Stimulated activated effector memory CD8-positive, alpha-beta T cell treated with anti-CD3 and anti-CD28 coated beads, Interleukin-12 subunit alpha, Interleukin-12 subunit beta, amount 100 ng/mL, for 72 hours (primary cell): ENCODE data around the gene MIDN.
A peak's percentile ranks its signal among the peaks of the same experiment; 100 is the strongest.

Source experiments
- ATAC-seq: fragments of 150-1000 bp; cut with Tn5 transposase; 2 replicates; pipeline ENCODE4 v1.10.0; 2021
- DNase-seq, 2 donors: peaks; one replicate each; pipeline ENCODE4 v3.0.0; 2021 to 2022; ENCODE audit warnings: low spot score in 2 of 2
- H3K27ac Mint-ChIP-seq: one replicate; pipeline ENCODE4 v1.8.0; 2022; ENCODE audit warnings: mild to moderate bottlenecking, mixed read lengths
- H3K36me3 Mint-ChIP-seq: one replicate; pipeline ENCODE4 v1.8.0; 2022; ENCODE audit warnings: mild to moderate bottlenecking, mixed read lengths
- H3K4me1 Mint-ChIP-seq: one replicate; pipeline ENCODE4 v1.8.0; 2022; ENCODE audit warnings: mixed read lengths
- H3K4me3 Mint-ChIP-seq: one replicate; pipeline ENCODE4 v1.8.0; 2022; ENCODE audit warnings: mild to moderate bottlenecking, mixed read lengths
- H3K9me3 Mint-ChIP-seq: one replicate; pipeline ENCODE4 v1.8.0; 2022; ENCODE audit warnings: mixed read lengths

Gene MIDN

DNA sequence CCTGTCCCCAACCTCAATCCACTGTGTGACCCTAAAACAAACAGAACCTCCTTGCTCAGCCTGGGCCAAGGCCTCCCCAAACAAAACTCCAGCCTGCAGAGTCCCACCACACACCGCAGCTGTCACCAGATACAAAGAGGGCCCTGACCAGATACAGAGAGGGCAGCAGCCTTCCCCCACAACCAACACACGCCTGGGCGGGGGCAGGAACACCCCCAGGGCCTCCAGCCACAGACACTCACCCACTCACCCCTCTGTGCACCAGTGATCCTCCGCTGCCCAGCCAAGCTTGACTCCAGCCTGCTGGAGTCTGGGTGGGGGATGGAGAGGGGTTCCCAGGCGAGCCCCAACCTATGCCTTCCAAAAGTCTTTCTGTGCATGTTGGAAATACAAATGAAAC lies 14.8 kb downstream of the MIDN start:
- DNase-seq = no peak
- Mint-ChIP-seq H3K4me1 (peaks cover 61% of the 10 kb centered on the region), H3K9me3 (no peaks in the 10 kb centered on the region), H3K4me3 (peak overlapping the region; percentile 98), H3K36me3 (peaks cover 56% of the 10 kb centered on the region), H3K27ac (peak overlapping the region; percentile 97)
- ATAC-seq = no peak

DNA sequence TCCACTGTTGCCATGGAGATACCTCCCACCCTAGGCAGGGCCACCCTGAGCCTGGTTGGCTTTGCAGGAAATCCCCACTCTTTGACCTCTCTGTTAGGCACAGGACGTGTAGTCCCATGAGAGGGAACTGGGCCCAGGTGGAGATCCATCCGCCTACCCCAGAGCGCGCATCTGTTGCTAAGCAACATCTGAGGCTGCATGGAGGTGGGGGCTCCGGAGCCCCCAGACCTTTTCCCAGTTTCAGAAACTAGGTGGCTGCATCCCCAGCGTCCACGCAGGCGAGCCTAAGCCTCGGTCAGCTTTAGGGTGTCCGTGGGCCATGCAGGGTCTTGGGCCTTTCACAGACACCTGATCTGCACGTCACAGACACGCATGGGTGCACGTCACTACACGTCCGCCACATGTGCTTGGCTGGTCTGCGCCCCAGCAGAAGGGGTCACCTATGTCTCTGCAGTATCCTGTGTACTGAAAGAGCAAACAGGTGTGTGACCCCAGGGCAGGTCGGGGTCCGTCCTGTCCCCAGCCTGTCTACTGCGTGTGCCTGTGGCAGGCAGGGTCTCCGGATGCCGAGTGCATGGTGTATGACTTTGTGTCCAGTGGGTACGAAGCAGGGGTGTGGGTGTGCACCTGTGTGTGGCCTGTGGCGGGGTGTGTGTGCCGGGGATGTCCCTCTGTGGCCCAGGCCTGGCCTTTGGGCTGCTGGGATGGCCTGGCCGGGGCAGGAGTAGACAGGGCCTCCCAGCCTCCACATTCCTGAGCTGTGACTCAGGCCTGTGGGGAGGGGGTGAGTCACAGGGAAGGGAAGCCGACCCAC lies 16.6 kb downstream of the MIDN start:
- ATAC-seq (no peak), DNase-seq (no peak)
- Mint-ChIP-seq H3K27ac (peak overlapping the region; percentile 61), H3K4me1 (peaks cover 65% of the 10 kb centered on the region), H3K9me3 (no peaks in the 10 kb centered on the region), H3K36me3 (peaks cover 56% of the 10 kb centered on the region), H3K4me3 (peak overlapping the region; percentile 89)

DNA sequence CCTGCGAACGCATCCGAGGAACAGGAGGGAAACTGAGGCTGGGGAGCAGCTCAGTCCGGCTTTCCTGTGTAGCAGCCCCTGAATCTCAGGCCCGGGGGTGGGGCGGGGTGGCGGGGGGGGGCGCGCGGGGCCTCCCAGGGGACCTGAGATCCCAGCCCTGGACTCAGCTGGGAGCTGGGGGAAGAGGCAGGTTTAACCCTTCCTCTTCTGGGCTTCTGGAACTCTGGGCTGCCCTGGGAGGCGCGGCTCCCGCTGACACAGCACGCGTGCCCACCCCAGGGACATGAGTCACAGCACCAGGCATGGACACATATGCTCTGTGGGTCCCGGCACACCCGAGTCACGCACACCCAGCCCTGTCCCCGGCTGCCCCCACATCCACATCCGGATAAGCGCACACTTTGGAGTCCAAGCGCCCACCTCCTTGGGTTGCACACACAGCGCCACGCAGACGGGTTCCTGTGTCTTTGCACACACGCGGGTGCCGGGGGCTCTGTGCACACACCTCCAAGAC lies 17.3 kb downstream of the MIDN start:
- peak; percentile 48 for ATAC-seq
- H3K4me1 Mint-ChIP-seq = peaks cover 71% of the 10 kb centered on the region
- H3K36me3 Mint-ChIP-seq = peaks cover 60% of the 10 kb centered on the region
- H3K27ac Mint-ChIP-seq = peak overlapping the region; percentile 61
- H3K4me3 Mint-ChIP-seq = peak overlapping the region; percentile 89
- H3K9me3 Mint-ChIP-seq = no peaks in the 10 kb centered on the region
- DNase-seq = peak in 1 of 2 donors; percentile 46

DNA sequence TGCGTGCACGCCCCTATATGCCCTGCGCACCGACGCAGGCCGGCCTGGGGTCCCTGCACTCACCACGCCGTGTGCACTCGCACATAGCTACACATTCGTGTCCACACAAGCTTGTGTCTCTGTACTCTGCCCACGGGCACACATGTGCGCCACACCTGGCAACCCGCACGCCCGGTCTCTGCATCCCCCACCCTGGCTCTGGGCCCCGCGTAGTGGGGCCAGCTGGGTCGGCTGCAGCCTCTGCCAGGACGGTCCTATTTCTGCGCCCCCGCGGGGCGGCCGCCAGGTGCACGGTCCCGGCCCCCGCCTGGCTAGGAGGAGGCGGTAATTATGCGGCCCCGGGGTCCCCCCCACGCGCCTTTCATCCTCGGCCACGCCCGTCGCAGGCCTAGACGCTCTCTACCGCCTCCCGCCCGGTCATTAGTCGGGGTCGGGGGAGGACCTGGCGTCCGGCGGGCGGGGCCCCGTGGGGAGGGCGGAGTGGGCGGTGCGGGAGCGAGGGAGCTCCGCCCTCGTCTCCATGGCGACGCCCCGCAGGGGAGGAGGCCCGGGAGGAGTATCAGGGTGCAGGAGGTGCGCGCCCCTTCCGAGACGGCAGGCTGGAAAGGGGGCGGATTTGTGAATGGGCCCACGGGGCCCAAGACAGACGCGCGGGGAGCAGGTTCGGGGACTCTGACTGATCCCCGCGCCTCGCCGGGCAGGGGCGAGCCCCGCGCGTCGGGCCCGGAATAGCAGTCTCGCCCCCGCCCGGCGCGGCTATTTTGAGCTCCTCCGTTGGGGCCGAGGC lies 17.9 kb downstream of the MIDN start:
- DNase-seq (peak; percentile 96), ATAC-seq (peak; percentile 64)
- Mint-ChIP-seq H3K27ac (peak overlapping the region; percentile 61), H3K4me3 (peak overlapping the region; percentile 89), H3K4me1 (peaks cover 74% of the 10 kb centered on the region), H3K36me3 (peaks cover 65% of the 10 kb centered on the region), H3K9me3 (no peaks in the 10 kb centered on the region)

DNA sequence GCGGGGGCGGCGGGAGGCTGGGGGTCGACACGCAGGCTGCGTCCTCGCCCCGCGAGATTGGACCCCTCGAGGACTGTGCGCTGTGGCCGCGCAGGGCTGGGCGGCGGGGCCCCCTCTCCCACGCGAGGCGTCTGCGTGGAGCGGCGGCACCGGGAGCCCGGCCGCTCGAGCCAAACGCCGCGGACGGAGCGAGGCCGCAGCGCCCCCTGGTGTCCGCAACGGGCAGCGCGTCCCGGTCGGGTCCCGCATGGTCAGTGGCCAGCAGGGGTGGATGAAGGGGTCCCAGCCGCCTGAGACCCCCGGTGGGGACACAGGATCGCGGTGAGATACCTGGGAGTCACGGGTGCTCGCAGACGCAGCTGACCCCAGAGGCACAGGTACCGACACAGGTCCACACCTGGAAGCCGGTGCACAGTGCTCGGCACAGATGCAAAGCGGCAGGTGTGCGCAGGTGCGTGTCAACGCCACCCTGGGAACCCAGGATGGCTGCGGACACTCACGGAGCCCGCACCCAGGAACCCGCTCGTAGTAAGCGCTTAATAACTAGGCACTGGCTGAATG lies 18.6 kb downstream of the MIDN start:
- peaks cover 65% of the 10 kb centered on the region for H3K36me3 Mint-ChIP-seq
- DNase-seq (peak; percentile 91 to 96), ATAC-seq (peak; percentile 6)
- peak overlapping the region; percentile 61 for H3K27ac Mint-ChIP-seq
- H3K4me1 Mint-ChIP-seq = peaks cover 74% of the 10 kb centered on the region
- H3K9me3 Mint-ChIP-seq = no peaks in the 10 kb centered on the region
- peak overlapping the region; percentile 89 for H3K4me3 Mint-ChIP-seq

DNA sequence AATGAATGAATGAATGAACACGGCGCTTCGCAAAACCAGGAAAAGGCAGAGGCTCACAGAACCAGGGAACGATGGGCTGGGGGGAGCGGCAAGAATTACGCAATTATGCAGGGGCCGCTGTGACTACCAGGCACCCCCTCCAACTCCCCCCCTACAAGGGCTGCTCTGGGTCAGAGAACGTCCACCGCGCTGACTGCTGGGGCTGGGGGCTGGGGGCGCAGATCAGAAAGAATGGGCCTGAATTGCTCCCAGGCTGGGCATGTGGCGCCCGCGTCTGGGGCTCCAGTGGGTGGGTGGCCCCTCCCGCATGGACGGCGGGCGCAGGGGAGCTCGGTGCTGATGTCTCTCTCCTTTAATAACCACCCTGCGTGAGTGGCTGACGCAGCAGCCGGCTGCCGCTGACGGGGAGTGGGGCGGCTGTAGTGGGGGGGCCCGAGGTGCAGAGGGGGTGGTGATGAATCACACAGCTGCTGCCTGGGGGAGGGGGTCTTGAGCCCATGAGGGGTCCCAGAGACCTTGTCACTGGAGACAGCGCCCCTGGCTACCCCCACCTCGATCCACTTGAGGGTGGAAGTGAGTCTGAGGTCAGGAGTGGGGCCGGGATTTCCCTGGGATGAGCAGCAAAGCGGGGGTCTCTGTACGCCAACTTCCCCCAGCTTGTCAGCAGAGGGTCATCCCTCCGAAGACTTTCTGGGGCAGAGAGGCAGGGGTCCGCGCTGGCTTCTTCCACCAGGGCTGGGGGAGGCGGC lies 19.3 kb downstream of the MIDN start:
- H3K36me3 Mint-ChIP-seq = peaks cover 70% of the 10 kb centered on the region
- DNase-seq (no peak), ATAC-seq (no peak)
- peaks cover 77% of the 10 kb centered on the region for H3K4me1 Mint-ChIP-seq
- no peaks in the 10 kb centered on the region for H3K9me3 Mint-ChIP-seq
- H3K4me3 Mint-ChIP-seq = peak overlapping the region; percentile 89
- H3K27ac Mint-ChIP-seq = peak overlapping the region; percentile 96

DNA sequence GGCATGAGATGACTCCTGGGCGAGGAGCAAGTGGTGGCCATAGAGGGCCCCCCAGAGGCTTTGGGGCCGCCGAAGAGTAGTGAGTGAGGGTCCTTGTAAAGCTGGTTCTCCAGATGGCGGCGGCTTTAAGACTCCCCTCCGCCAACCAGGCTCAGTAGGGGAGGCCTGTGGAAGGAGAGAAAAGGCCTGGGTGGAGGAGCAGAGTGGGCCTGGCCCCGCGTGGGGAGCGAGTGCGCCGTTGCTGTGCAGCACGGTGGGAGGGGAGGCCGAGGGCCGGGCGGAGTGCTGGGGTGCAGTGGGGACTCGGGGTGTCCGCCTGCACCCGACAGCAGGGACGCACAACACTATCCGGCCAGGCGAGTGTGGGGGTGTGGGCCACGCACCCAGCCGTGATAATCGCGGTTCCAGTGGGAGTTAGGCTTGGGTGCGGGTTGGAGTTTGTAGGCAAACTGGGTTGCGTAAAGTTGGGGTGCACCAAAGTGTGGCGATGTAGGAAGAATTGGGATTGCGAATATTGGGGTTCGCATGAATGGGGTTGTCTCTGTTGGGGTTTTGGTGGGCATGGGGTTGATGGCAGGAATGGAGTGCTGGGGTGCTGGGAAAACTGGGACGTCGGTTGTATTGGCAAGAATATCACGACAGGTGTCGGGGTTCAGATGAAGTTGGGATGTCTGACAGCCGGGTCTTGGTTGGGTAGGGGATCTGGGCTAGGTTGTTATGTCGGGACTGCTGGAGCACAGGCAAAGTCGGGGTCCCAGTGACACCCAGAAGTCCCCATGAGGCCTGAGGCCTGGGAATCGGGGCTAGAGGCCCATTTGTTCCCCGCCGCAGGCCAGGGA lies 20.1 kb downstream of the MIDN start:
- peaks cover 78% of the 10 kb centered on the region for H3K36me3 Mint-ChIP-seq
- peaks cover 77% of the 10 kb centered on the region for H3K4me1 Mint-ChIP-seq
- ATAC-seq = no peak
- peak overlapping the region; percentile 96 for H3K27ac Mint-ChIP-seq
- peak overlapping the region; percentile 89 for H3K4me3 Mint-ChIP-seq
- no peak for DNase-seq
- no peaks in the 10 kb centered on the region for H3K9me3 Mint-ChIP-seq

DNA sequence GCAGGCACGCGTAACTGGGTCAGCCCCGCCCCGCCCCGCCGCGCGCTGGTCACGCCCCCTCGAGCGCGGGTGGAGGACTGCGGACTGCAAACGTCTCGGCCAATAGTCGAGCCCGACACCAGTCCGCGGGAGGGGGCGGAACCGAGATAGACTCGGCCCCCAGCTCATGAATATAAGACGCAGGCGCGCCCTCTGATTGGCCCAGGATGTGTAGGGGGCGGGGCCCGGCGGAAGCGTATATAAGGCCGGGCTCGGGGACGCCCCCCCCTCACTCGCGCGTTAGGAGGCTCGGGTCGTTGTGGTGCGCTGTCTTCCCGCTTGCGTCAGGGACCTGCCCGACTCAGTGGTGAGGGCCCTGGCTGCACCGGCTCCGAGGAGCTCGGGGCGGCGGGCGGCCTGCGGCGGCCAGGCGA lies 20.7 kb downstream of the MIDN start, which contains the start of gene CIRBP:
Gene CIRBP, plus strand, starts transcription at position 268 of the 413 bp plus-strand sequence. CDS start 1,602 bp downstream, outside the sequence.
- Mint-ChIP-seq H3K4me3 (peak within 1 kb of the TSS; percentile 89), H3K27ac (peak within 1 kb of the TSS; percentile 96), H3K36me3 (peaks cover 83% of the 10 kb centered on the region), H3K9me3 (no peaks in the 10 kb centered on the region), H3K4me1 (peaks cover 82% of the 10 kb centered on the region)
- ATAC-seq (peak; percentile 80), DNase-seq (peak; percentile 98 to 99)

DNA sequence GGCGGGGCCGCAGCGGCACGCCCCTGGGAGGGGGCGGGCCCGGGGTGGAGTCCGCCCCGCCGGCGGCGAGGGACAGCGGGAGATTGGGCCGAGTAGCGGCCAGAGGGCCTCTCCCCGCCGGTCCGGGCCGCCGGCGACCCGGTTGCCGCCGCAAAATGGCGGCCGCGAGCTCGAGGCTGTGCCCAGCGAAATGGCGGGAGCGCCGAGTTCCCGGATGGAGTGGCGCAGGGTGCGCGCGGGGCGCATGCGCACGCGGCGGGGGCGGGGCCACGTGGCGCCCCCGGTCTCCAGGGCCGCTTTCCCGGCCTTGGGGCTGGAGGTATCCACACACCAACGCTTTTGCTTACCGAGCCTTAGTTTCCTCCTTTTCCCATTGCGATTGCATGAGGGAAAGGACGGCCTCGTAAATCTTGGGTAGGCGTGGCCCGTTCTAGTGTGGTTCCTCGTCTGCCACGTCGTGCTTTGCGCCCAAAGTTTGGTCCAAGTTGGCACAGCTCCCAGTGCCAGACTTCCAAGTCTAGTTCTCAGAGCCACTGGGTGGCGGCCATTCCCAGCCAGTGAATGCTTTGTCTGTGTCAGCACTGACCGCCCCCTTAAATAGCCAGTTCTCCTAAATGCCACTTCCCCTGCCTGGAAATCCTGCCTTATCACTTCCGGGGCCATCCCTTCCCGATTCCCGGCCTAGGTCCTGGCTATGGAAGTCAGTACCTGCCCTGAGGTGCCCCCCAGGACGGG lies 21.3 kb downstream of the MIDN start:
- Mint-ChIP-seq H3K36me3 (peaks cover 83% of the 10 kb centered on the region), H3K27ac (peak overlapping the region; percentile 96), H3K4me1 (peaks cover 81% of the 10 kb centered on the region), H3K9me3 (no peaks in the 10 kb centered on the region), H3K4me3 (peak overlapping the region; percentile 89)
- ATAC-seq (peak; percentile 52), DNase-seq (peak; percentile 81 to 93)

DNA sequence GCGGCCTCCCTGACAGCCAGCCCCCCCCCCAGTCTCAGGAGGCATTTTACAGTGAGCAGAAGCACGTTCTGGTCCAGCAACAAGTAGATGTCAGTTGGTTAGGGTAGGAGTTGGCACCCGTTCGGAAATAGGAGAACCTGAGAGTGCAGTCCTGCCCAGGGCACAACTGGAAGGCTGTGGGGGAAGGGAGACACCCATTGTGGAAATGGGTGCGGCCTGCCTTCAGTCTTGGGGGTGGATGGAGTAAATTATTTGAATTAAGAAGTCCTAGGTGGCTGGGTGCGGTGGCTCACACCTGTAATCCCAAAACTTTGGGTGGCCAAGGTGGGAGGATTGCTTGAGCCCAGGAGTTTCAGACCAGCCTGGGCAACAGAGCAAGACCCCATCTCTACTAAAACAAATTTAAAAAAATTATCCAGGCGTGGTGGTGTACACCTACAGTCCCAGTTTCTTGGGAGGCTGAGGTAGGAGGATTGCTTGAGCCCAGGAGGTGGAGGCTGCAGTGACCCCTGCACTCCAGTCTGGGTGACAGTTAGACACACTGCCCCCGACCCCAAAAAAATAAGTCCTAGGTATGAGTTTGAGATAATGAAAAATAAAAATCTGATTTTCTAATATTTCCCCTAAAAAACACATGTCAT lies 21.9 kb downstream of the MIDN start:
- Mint-ChIP-seq H3K4me3 (peak overlapping the region; percentile 89), H3K27ac (peak overlapping the region; percentile 96), H3K9me3 (no peaks in the 10 kb centered on the region), H3K4me1 (peaks cover 74% of the 10 kb centered on the region), H3K36me3 (peaks cover 83% of the 10 kb centered on the region)
- no peak for ATAC-seq
- no peak for DNase-seq

DNA sequence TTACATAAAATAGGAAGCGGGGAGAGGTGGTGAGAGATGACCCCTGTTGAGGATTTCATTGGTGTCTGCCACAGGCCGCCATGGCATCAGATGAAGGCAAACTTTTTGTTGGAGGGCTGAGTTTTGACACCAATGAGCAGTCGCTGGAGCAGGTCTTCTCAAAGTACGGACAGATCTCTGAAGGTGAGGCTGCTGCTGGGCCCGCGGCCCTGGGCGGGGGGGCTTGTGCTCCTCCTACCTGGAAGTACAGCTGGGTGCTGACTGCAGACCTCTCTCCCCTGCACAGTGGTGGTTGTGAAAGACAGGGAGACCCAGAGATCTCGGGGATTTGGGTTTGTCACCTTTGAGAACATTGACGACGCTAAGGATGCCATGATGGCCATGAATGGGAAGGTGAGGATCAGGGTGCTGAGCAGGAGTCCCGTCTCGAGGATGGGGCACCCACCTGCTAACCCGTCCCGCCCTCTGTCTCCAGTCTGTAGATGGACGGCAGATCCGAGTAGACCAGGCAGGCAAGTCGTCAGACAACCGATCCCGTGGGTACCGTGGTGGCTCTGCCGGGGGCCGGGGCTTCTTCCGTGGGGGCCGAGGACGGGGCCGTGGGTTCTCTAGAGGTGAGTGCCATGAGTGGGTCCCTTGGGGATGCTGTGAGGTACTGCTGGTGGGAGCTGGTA lies 22.6 kb downstream of the MIDN start:
- no peak for DNase-seq

DNA sequence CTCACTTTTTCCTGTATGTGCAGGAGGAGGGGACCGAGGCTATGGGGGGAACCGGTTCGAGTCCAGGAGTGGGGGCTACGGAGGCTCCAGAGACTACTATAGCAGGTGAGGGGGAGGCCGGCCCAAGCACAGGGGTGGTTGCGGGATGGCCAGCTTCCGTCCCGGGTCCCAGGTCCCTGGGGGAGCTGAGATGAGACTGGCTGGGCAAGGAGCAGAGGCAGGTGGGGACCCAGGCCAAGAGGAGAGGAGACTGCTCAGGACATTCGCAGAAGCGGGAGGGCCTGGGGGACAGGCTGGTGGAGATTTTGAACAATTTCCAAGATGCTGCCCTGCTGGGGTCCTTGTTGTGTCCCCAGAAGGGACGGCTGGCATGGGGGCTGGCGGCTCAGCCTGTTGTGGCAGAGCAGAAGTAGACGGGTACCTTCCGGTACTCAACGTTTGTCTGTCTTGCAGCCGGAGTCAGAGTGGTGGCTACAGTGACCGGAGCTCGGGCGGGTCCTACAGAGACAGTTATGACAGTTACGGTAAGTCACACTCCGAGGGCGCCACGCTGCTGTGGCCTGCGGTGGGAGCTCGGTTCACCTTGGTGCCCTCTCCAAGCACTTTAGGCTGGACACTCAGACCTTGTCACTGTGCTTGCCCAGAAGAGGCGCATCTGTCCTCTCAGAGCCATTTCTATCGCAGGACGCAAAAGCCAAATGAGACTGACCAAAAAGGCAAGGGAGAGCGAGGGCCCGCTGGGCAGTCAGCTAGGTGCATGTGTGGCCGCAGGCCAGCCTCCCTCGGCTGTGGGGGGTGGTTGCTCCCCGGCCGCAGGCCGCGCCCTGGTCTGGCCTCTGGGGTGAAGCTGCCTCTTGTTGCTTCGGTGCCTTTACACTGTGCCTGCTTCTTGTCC lies 23.4 kb downstream of the MIDN start:
- peaks cover 91% of the 10 kb centered on the region for H3K36me3 Mint-ChIP-seq
- H3K9me3 Mint-ChIP-seq = no peaks in the 10 kb centered on the region
- no peak for DNase-seq
- ATAC-seq = no peak
- H3K4me3 Mint-ChIP-seq = peak overlapping the region; percentile 89
- peaks cover 70% of the 10 kb centered on the region for H3K4me1 Mint-ChIP-seq
- H3K27ac Mint-ChIP-seq = peak overlapping the region; percentile 96

More for the DNA sequence above, 22.6 kb downstream of the MIDN start:
- peak overlapping the region; percentile 96 for H3K27ac Mint-ChIP-seq
- H3K4me3 Mint-ChIP-seq = peak overlapping the region; percentile 89
- H3K9me3 Mint-ChIP-seq = no peaks in the 10 kb centered on the region
- no peak for ATAC-seq
- H3K36me3 Mint-ChIP-seq = peaks cover 85% of the 10 kb centered on the region
- peaks cover 67% of the 10 kb centered on the region for H3K4me1 Mint-ChIP-seq
